WTC11 (cell line): ENCODE results near the gene MEGF11.

Experiments
- JAZF1 ChIP-seq: fragments of 250-450 bp; sonication (Bioruptor Pico); IDR thresholded peaks from 2 replicates; pipeline ENCODE4 v1.9.0; 2021; ENCODE audit warnings: moderate library complexity, mild to moderate bottlenecking, inconsistent platforms
- NR2C2 ChIP-seq: sonication (generic); formaldehyde crosslinking; IDR thresholded peaks from 2 replicates; pipeline ENCODE4 v1.8.0; 2022; ENCODE audit warnings: mild to moderate bottlenecking, missing genetic modification reagents
- SP1 ChIP-seq: sonication (generic); formaldehyde crosslinking; conservative IDR thresholded peaks from 2 replicates; pipeline ENCODE4 v1.8.1; 2022; ENCODE audit warnings: missing genetic modification reagents
- TEAD4 ChIP-seq: sonication (generic); formaldehyde crosslinking; IDR thresholded peaks from 2 replicates; pipeline ENCODE4 v1.8.0; 2022; ENCODE audit warnings: mild to moderate bottlenecking, missing genetic modification reagents
- TF ChIP-seq, protein P1 (sequence below): fragments of 200-600 bp; IDR thresholded peaks from 2 replicates; pipeline ENCODE4 v1.8.0; 2022; ENCODE audit warnings: antibody characterized with exemption

DNA sequence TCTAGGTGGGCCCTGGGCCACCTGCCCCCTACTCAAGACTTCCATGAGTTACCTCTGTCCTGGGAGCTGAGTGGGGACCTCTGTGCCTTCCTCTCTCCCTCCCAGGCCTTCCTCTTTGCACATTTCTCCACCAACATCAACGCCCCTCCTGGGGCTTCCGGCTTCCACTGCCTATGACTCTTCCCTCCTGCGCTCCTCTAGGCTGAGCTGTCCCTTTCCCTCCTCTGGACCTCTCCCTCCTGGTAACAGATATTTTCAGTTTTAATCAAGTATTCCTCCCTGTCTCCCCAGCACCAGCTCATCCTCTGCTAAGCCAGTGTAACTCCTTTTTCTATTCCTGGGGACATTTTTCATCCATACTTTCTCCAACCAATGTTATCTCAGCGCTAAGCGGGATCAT is 223.9 kb downstream of the MEGF11 start:
- no peak for TF ChIP-seq SP1
- TF ChIP-seq, protein P1, sequence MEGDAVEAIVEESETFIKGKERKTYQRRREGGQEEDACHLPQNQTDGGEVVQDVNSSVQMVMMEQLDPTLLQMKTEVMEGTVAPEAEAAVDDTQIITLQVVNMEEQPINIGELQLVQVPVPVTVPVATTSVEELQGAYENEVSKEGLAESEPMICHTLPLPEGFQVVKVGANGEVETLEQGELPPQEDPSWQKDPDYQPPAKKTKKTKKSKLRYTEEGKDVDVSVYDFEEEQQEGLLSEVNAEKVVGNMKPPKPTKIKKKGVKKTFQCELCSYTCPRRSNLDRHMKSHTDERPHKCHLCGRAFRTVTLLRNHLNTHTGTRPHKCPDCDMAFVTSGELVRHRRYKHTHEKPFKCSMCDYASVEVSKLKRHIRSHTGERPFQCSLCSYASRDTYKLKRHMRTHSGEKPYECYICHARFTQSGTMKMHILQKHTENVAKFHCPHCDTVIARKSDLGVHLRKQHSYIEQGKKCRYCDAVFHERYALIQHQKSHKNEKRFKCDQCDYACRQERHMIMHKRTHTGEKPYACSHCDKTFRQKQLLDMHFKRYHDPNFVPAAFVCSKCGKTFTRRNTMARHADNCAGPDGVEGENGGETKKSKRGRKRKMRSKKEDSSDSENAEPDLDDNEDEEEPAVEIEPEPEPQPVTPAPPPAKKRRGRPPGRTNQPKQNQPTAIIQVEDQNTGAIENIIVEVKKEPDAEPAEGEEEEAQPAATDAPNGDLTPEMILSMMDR, result no peak
- TF ChIP-seq NR2C2 (CRISPR knock-in tag), result no peak
- TF ChIP-seq TEAD4, result no peak
- TF ChIP-seq JAZF1 (CRISPR knock-in tag), result no peak
